Activated T-cell treated with anti-CD3 and anti-CD28 coated beads for 1 hour (primary cell): ENCODE measurements around the gene INTS4.
"Not testable (repeated sequence)": the region's sequence is repeated elsewhere in the genome, so short reads cannot be mapped to it uniquely, and the experiment has no call there.

Source experiments
- DNase-seq: peaks from one replicate; pipeline ENCODE4 v3.0.0-alpha.2; 2020; ENCODE audit warnings: low read depth

Gene INTS4

GRCh38 chr11:77994434-77995362 lies at the start of gene INTS4:
TSS of gene INTS4 (minus strand) at chr11:77994668. CDS start at chr11:77994643, 25 bp downstream.
- DNase-seq: peak; percentile 94

GRCh38 chr11:78041843-78042440 lies 47.5 kb upstream of the INTS4 start:
- no peak for DNase-seq

GRCh38 chr11:78041380-78041719 lies 46.9 kb upstream of the INTS4 start:
- not testable (repeated sequence) for DNase-seq

- DNase-seq: no peak
These were observed 46.4 kb upstream of the INTS4 start for GRCh38 chr11:78040691-78041379.

- DNase-seq: peak; percentile 2
These were observed 45.6 kb upstream of the INTS4 start for GRCh38 chr11:78039919-78040671.

GRCh38 chr11:78039391-78039918 lies 45.0 kb upstream of the INTS4 start:
- DNase-seq: no peak

GRCh38 chr11:78038697-78039313 lies 44.3 kb upstream of the INTS4 start:
- DNase-seq: no peak

GRCh38 chr11:78037825-78038620 lies 43.6 kb upstream of the INTS4 start:
- no peak for DNase-seq

GRCh38 chr11:78037056-78037455 lies 42.6 kb upstream of the INTS4 start:
- no peak for DNase-seq

GRCh38 chr11:78036313-78036712 lies 41.8 kb upstream of the INTS4 start:
- DNase-seq: no peak

- no peak for DNase-seq
These were observed 40.2 kb upstream of the INTS4 start for GRCh38 chr11:78034623-78035022.

- DNase-seq: no peak
These were observed 38.6 kb upstream of the INTS4 start for GRCh38 chr11:78033040-78033439.

GRCh38 chr11:78032090-78032489 lies 37.6 kb upstream of the INTS4 start:
- DNase-seq: no peak

GRCh38 chr11:78031629-78032028 lies 37.2 kb upstream of the INTS4 start:
- DNase-seq: no peak

- DNase-seq: no peak
These were observed 36.2 kb upstream of the INTS4 start for GRCh38 chr11:78030429-78031325.

- DNase-seq: not testable (repeated sequence)
These were observed 34.0 kb upstream of the INTS4 start for GRCh38 chr11:78028423-78028822.

- DNase-seq: no peak
These were observed 33.3 kb upstream of the INTS4 start for GRCh38 chr11:78027759-78028158.

GRCh38 chr11:78025378-78025777 lies 30.9 kb upstream of the INTS4 start:
- no peak for DNase-seq

GRCh38 chr11:78023426-78023825 lies 29.0 kb upstream of the INTS4 start:
- DNase-seq: no peak
